HL-60 (cell line): Measurements from ENCODE around the gene CALML3.

Experiments used
- DNase-seq, 2 experiments: peaks; one replicate each; pipeline ENCODE4 v3.0.0-alpha.2; 2010 to 2020; ENCODE audit warnings: low read depth in 1 of 2, low spot score in 1 of 2
- H3K27ac ChIP-seq: fragments of 250-450 bp; sonication (Bioruptor Pico); replicated peaks from 2 replicates; pipeline ENCODE4 v1.5.1; 2020; ENCODE audit warnings: mild to moderate bottlenecking, moderate library complexity
- H3K27me3 ChIP-seq: fragments of 250-450 bp; sonication (Bioruptor Pico); 2 replicates; pipeline ENCODE4 v1.5.1; 2021; ENCODE audit warnings: mild to moderate bottlenecking, moderate library complexity; ENCODE audit not compliant: insufficient read depth, poor library complexity, severe bottlenecking
- H3K4me3 ChIP-seq: replicated peaks from 2 replicates; pipeline ENCODE4 v1.5.1; 2011; ENCODE audit warnings: mild to moderate bottlenecking, control low read depth, low read length; ENCODE audit not compliant: insufficient read depth
- GABPA ChIP-seq: IDR thresholded peaks from 2 replicates; pipeline ENCODE4 v1.6.1; 2012; ENCODE audit warnings: low read depth
- POLR2AphosphoS5 ChIP-seq: IDR thresholded peaks from 2 replicates; pipeline ENCODE4 v1.6.1; 2012; ENCODE audit warnings: low read depth
- SPI1 ChIP-seq: IDR thresholded peaks from 2 replicates; pipeline ENCODE4 v1.6.1; 2012; ENCODE audit warnings: low read depth, mild to moderate bottlenecking, borderline replicate concordance
- TF ChIP-seq, protein P1 (sequence below): IDR thresholded peaks from one replicate; pipeline ENCODE4 v1.5.1; 2011; ENCODE audit warnings: low read length, control low read depth, inconsistent platforms; ENCODE audit not compliant: insufficient read depth
- TF ChIP-seq, protein P2 (sequence below): IDR thresholded peaks from 2 replicates; pipeline ENCODE4 v1.6.1; 2012; ENCODE audit warnings: low read depth; ENCODE audit not compliant: insufficient replicate concordance

CALML3 gene

GRCh38 chr10:5553400-5554170 lies 28.8 kb downstream of the CALML3 start:
- Histone ChIP-seq H3K4me3 (no peak overlapping the region), H3K27me3 (no peaks in the 10 kb centered on the region), H3K27ac (no peak overlapping the region)
- TF ChIP-seq, protein P1, sequence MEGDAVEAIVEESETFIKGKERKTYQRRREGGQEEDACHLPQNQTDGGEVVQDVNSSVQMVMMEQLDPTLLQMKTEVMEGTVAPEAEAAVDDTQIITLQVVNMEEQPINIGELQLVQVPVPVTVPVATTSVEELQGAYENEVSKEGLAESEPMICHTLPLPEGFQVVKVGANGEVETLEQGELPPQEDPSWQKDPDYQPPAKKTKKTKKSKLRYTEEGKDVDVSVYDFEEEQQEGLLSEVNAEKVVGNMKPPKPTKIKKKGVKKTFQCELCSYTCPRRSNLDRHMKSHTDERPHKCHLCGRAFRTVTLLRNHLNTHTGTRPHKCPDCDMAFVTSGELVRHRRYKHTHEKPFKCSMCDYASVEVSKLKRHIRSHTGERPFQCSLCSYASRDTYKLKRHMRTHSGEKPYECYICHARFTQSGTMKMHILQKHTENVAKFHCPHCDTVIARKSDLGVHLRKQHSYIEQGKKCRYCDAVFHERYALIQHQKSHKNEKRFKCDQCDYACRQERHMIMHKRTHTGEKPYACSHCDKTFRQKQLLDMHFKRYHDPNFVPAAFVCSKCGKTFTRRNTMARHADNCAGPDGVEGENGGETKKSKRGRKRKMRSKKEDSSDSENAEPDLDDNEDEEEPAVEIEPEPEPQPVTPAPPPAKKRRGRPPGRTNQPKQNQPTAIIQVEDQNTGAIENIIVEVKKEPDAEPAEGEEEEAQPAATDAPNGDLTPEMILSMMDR = no peak
- TF ChIP-seq SPI1 = no peak
- TF ChIP-seq, protein P2, sequence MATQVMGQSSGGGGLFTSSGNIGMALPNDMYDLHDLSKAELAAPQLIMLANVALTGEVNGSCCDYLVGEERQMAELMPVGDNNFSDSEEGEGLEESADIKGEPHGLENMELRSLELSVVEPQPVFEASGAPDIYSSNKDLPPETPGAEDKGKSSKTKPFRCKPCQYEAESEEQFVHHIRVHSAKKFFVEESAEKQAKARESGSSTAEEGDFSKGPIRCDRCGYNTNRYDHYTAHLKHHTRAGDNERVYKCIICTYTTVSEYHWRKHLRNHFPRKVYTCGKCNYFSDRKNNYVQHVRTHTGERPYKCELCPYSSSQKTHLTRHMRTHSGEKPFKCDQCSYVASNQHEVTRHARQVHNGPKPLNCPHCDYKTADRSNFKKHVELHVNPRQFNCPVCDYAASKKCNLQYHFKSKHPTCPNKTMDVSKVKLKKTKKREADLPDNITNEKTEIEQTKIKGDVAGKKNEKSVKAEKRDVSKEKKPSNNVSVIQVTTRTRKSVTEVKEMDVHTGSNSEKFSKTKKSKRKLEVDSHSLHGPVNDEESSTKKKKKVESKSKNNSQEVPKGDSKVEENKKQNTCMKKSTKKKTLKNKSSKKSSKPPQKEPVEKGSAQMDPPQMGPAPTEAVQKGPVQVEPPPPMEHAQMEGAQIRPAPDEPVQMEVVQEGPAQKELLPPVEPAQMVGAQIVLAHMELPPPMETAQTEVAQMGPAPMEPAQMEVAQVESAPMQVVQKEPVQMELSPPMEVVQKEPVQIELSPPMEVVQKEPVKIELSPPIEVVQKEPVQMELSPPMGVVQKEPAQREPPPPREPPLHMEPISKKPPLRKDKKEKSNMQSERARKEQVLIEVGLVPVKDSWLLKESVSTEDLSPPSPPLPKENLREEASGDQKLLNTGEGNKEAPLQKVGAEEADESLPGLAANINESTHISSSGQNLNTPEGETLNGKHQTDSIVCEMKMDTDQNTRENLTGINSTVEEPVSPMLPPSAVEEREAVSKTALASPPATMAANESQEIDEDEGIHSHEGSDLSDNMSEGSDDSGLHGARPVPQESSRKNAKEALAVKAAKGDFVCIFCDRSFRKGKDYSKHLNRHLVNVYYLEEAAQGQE = no peak
- TF ChIP-seq GABPA = no peak
- TF ChIP-seq POLR2AphosphoS5 = no peak
- DNase-seq = no peak

- TF ChIP-seq GABPA (no peak), SPI1 (no peak), POLR2AphosphoS5 (no peak)
- TF ChIP-seq, protein P1 = no peak
- TF ChIP-seq, protein P2 = no peak
- H3K27ac ChIP-seq = no peak overlapping the region
- DNase-seq = no peak
- no peak overlapping the region for H3K4me3 ChIP-seq
- H3K27me3 ChIP-seq = no peaks in the 10 kb centered on the region
Observed at GRCh38 chr10:5555021-5555510, 30.3 kb downstream of the CALML3 start.

DNA sequence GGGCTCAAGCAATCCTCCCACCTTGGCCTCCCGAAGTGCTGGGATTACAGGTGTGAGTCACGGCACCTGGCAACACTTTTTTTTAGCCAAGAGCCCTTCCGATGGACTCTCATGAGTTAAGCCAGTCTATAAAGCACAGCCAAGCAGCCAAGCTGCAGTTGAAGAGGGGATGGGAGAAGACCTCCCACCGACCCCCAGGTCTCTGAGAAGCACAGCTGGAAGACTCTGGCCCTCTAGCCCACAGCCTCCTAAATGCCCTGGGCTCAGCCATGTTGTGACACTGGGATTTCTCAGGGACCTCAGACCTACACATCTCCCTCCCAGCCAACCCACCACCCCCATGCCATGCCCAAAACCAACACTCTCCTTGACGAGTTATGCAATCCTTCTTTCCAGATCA lies 31.1 kb downstream of the CALML3 start:
- Histone ChIP-seq H3K27me3 (no peaks in the 10 kb centered on the region), H3K27ac (no peak overlapping the region), H3K4me3 (no peak overlapping the region)
- DNase-seq = no peak
- TF ChIP-seq, protein P1 = no peak
- no peak for TF ChIP-seq POLR2AphosphoS5
- TF ChIP-seq, protein P2 = no peak
- TF ChIP-seq GABPA = no peak
- TF ChIP-seq SPI1 = no peak
